H9 (cell line): ENCODE results near the gene CHMP4B. TPM values are rescaled to one million over a fixed set of nuclear protein-coding genes. Genes with fewer than 3 reads are reported as not detected.

ENCODE experiments used
- DNase-seq: peaks from one replicate; pipeline ENCODE4 v3.0.0-alpha.2; 2017
- H2AFZ ChIP-seq: one replicate; pipeline ENCODE4 v1.6.1; 2013; ENCODE audit warnings: mild to moderate bottlenecking, low read length, control low read depth, moderate library complexity
- H2AK5ac ChIP-seq: 2 replicates; pipeline ENCODE4 v1.6.1; 2013; ENCODE audit warnings: low read length, control low read depth, mixed read lengths; ENCODE audit not compliant: insufficient read length
- H2BK120ac ChIP-seq: one replicate; pipeline ENCODE4 v1.6.1; 2013; ENCODE audit warnings: low read depth, mild to moderate bottlenecking, low read length, control low read depth, inconsistent platforms; ENCODE audit not compliant: poor library complexity, severe bottlenecking
- H2BK12ac ChIP-seq: 2 replicates; pipeline ENCODE4 v1.6.1; 2013; ENCODE audit warnings: low read length, control low read depth, mixed read lengths, low read depth; ENCODE audit not compliant: insufficient read length
- H2BK15ac ChIP-seq: 2 replicates; pipeline ENCODE4 v1.6.1; 2013; ENCODE audit warnings: low read depth, low read length, control low read depth
- H2BK20ac ChIP-seq: one replicate; pipeline ENCODE4 v1.6.1; 2013; ENCODE audit warnings: low read depth, mild to moderate bottlenecking, low read length, control low read depth, inconsistent platforms; ENCODE audit not compliant: poor library complexity, severe bottlenecking
- H2BK5ac ChIP-seq: 2 replicates; pipeline ENCODE4 v1.6.1; 2013; ENCODE audit warnings: low read length, control low read depth, mixed read lengths; ENCODE audit not compliant: insufficient read length
- H3K14ac ChIP-seq: 2 replicates; pipeline ENCODE4 v1.6.1; 2013; ENCODE audit warnings: low read length, control low read depth; ENCODE audit not compliant: insufficient read depth
- H3K18ac ChIP-seq: 2 replicates; pipeline ENCODE4 v1.6.1; 2013; ENCODE audit warnings: low read depth, mild to moderate bottlenecking, mixed read lengths, low read length, control low read depth; ENCODE audit not compliant: insufficient read length
- H3K23ac ChIP-seq: 2 replicates; pipeline ENCODE4 v1.6.1; 2013; ENCODE audit warnings: low read length, control low read depth, mixed read lengths, low read depth; ENCODE audit not compliant: insufficient read length
- H3K23me2 ChIP-seq: 2 replicates; pipeline ENCODE4 v1.6.1; 2013; ENCODE audit warnings: low read depth, mild to moderate bottlenecking, mixed read lengths, low read length, control low read depth; ENCODE audit not compliant: insufficient read length, poor library complexity, severe bottlenecking
- H3K27ac ChIP-seq: 2 replicates; pipeline ENCODE4 v1.5.1; 2013; ENCODE audit warnings: low read length, control low read depth, mixed read lengths, low read depth; ENCODE audit not compliant: insufficient read length
- H3K27me3 ChIP-seq: 2 replicates; pipeline ENCODE4 v1.6.1; 2013; ENCODE audit warnings: low read length, control low read depth, inconsistent platforms; ENCODE audit not compliant: insufficient read depth
- H3K4ac ChIP-seq: 2 replicates; pipeline ENCODE4 v1.6.1; 2013; ENCODE audit warnings: low read depth, mild to moderate bottlenecking, control low read depth, inconsistent platforms, low read length, moderate library complexity
- H3K4me1 ChIP-seq: 2 replicates; pipeline ENCODE4 v1.6.1; 2013; ENCODE audit warnings: low read length, control low read depth, inconsistent platforms; ENCODE audit not compliant: insufficient read depth
- H3K4me2 ChIP-seq: 2 replicates; pipeline ENCODE4 v1.6.1; 2013; ENCODE audit warnings: low read length, control low read depth, mixed read lengths; ENCODE audit not compliant: insufficient read length, insufficient read depth
- H3K56ac ChIP-seq: 2 replicates; pipeline ENCODE4 v1.6.1; 2013; ENCODE audit warnings: low read depth, mild to moderate bottlenecking, mixed read lengths, low read length, control low read depth; ENCODE audit not compliant: insufficient read length
- H3K79me1 ChIP-seq: 2 replicates; pipeline ENCODE4 v1.6.1; 2013; ENCODE audit warnings: low read depth, mild to moderate bottlenecking, moderate library complexity, low read length, control low read depth, inconsistent platforms; ENCODE audit not compliant: insufficient read depth, poor library complexity, severe bottlenecking
- H3K79me2 ChIP-seq: 2 replicates; pipeline ENCODE4 v1.6.1; 2013; ENCODE audit warnings: low read length, control low read depth, inconsistent platforms; ENCODE audit not compliant: insufficient read depth
- H3K9ac ChIP-seq: 2 replicates; pipeline ENCODE4 v1.6.1; 2013; ENCODE audit warnings: low read length, control low read depth, mixed read lengths; ENCODE audit not compliant: insufficient read length; ENCODE audit errors: extremely low read depth
- H3K9me3 ChIP-seq: one replicate; pipeline ENCODE4 v1.6.1; 2013; ENCODE audit warnings: low read depth, low read length, inconsistent platforms; ENCODE audit not compliant: control insufficient read depth
- H3T11ph ChIP-seq: one replicate; pipeline ENCODE4 v1.6.1; 2013; ENCODE audit warnings: mild to moderate bottlenecking, low read length, control low read depth, inconsistent platforms
- H4K20me1 ChIP-seq: one replicate; pipeline ENCODE4 v1.6.1; 2013; ENCODE audit not compliant: control insufficient read depth, insufficient read length, insufficient read depth
- H4K5ac ChIP-seq: 2 replicates; pipeline ENCODE4 v1.6.1; 2013; ENCODE audit warnings: low read depth, mild to moderate bottlenecking, mixed read lengths, low read length, control low read depth; ENCODE audit not compliant: insufficient read length
- H4K8ac ChIP-seq: replicated peaks from 2 replicates; pipeline ENCODE4 v1.6.1; 2013; ENCODE audit warnings: low read length, control low read depth, mixed read lengths, low read depth; ENCODE audit not compliant: insufficient read length
- H4K91ac ChIP-seq: 2 replicates; pipeline ENCODE4 v1.6.1; 2013; ENCODE audit warnings: low read depth, mild to moderate bottlenecking, moderate library complexity, mixed read lengths, low read length, control low read depth; ENCODE audit not compliant: insufficient read length
- H3K27ac Mint-ChIP-seq, 3 experiments: 2 replicates in 2 of 3; 3 replicates in 1 of 3; pipeline ENCODE4 v1.8.0; 2020 to 2021; ENCODE audit warnings: mixed read lengths in 3 of 3, mild to moderate bottlenecking in 1 of 3, moderate library complexity in 1 of 3
- H3K27me3 Mint-ChIP-seq: 2 replicates; pipeline ENCODE4 v1.8.0; 2021; ENCODE audit warnings: low read depth, mild to moderate bottlenecking, moderate library complexity, mixed read lengths
- H3K36me3 Mint-ChIP-seq, 3 experiments: 2 replicates in 2 of 3; 3 replicates in 1 of 3; pipeline ENCODE4 v1.8.0; 2020 to 2021; ENCODE audit warnings: low read depth in 3 of 3, mixed read lengths in 3 of 3; ENCODE audit not compliant: insufficient read depth in 1 of 3
- H3K4me1 Mint-ChIP-seq, 2 experiments: 2 replicates each; pipeline ENCODE4 v1.8.0; 2020; ENCODE audit warnings: mixed read lengths in 2 of 2
- H3K4me3 Mint-ChIP-seq, 2 experiments: 2 replicates in 1 of 2; 3 replicates in 1 of 2; pipeline ENCODE4 v1.8.0; 2020 to 2021; ENCODE audit warnings: mild to moderate bottlenecking in 2 of 2, mixed read lengths in 2 of 2, moderate library complexity in 1 of 2
- H3K9me3 Mint-ChIP-seq, 2 experiments: 2 replicates in 1 of 2; 3 replicates in 1 of 2; pipeline ENCODE4 v1.8.0; 2020; ENCODE audit warnings: mild to moderate bottlenecking in 2 of 2, mixed read lengths in 2 of 2, moderate library complexity in 1 of 2
- CTCF ChIP-seq: fragments of 200-600 bp; sonication (generic); conservative IDR thresholded peaks from 3 replicates; pipeline ENCODE4 v1.8.0; 2021; ENCODE audit warnings: antibody characterized with exemption, mild to moderate bottlenecking
- WGBS: extraction: QIAGEN DNeasy Blood & Tissue Kit; methylation state at CpG from one replicate; pipeline ENCODE4 v1.1.7; 2013; ENCODE audit warnings: missing lambda C conversion rate, low lambda C conversion rate, mixed read lengths; ENCODE audit not compliant: insufficient read length; ENCODE audit errors: extremely low coverage; 5-methylcytosine and 5-hydroxymethylcytosine counted together
- total RNA-seq: library from RNA; stranded (reverse); gene quantifications from 2 replicates; pipeline ENCODE4 v1.2.1, GENCODE V29; 2021

The CHMP4B gene
- total RNA-seq, 1 experiment from 2014 or later: 94.9 TPM

GRCh38 chr20:33862709-33863403 lies 51.7 kb downstream of the CHMP4B start:
- H3K79me2 ChIP-seq: no peaks in the 10 kb centered on the region
- H2BK5ac ChIP-seq: no peak overlapping the region
- no peaks in the 10 kb centered on the region for H3K27me3 Mint-ChIP-seq
- no peak overlapping the region for H2AFZ ChIP-seq
- H3K23ac ChIP-seq: no peak overlapping the region
- no peak overlapping the region for H3K27ac Mint-ChIP-seq
- H3K9ac ChIP-seq: no peak overlapping the region
- H3K23me2 ChIP-seq: no peaks in the 10 kb centered on the region
- H3K9me3 Mint-ChIP-seq: no peaks in the 10 kb centered on the region
- no peak overlapping the region for H2BK15ac ChIP-seq
- no peaks in the 10 kb centered on the region for H3K9me3 ChIP-seq
- H3T11ph ChIP-seq: no peak overlapping the region
- H4K20me1 ChIP-seq: no peaks in the 10 kb centered on the region
- no peaks in the 10 kb centered on the region for H3K27me3 ChIP-seq
- no peaks in the 10 kb centered on the region for H3K4me1 ChIP-seq
- no peaks in the 10 kb centered on the region for H3K36me3 Mint-ChIP-seq
- no peak overlapping the region for H3K4ac ChIP-seq
- peak overlapping the region; percentile 24 to 41; a peak in 2 of 5 replicates for H3K4me3 Mint-ChIP-seq
- H2BK20ac ChIP-seq: no peak overlapping the region
- peak; percentile 98 for TF ChIP-seq CTCF
- no peak overlapping the region for H3K27ac ChIP-seq
- no peak overlapping the region for H2AK5ac ChIP-seq
- no peak overlapping the region for H4K91ac ChIP-seq
- peaks cover 14 to 19% of the 10 kb centered on the region in 2 experiments for H3K4me1 Mint-ChIP-seq
- no peak overlapping the region for H2BK120ac ChIP-seq
- peak; percentile 86 for DNase-seq
- WGBS: no CpG with 5 or more reads among the region's 32 CpGs
- H4K5ac ChIP-seq: no peak overlapping the region
- H2BK12ac ChIP-seq: no peak overlapping the region
- H3K56ac ChIP-seq: no peak overlapping the region
- H3K4me2 ChIP-seq: no peak overlapping the region
- peak overlapping the region; percentile 2; the same call in 1 of the 2 replicates for H3K14ac ChIP-seq
- no peak overlapping the region for H4K8ac ChIP-seq
- H3K18ac ChIP-seq: no peak overlapping the region
- no peaks in the 10 kb centered on the region for H3K79me1 ChIP-seq
